ENCODE results near the gene KIF3C. TPM values are rescaled to one million over a fixed set of nuclear protein-coding genes. Genes with fewer than 3 reads are reported as not detected.
"Not testable (repeated sequence)": the region's sequence is repeated elsewhere in the genome, so short reads cannot be mapped to it uniquely, and the experiment has no call there.

KIF3C gene
- total and polyA plus RNA-seq, 12 donors, result 2.8 to 22.8 (median 9.8) TPM

- Histone ChIP-seq H3K36me3 (replicated peaks in 1 of 2) (no peaks in the 10 kb centered on the region), H3K4me1 (replicated peaks in 1 of 2) (no peaks in the 10 kb centered on the region), H3K4me3 (no peak overlapping the region), H3K27ac (no peak overlapping the region), H3K27me3 (no peaks in the 10 kb centered on the region), H3K9me3 (replicated peaks in 1 of 3) (no peaks in the 10 kb centered on the region)
- no peak for DNase-seq
- TF ChIP-seq POLR2A (IDR thresholded peaks at IDR 0.05), result no peak
- no peak for TF ChIP-seq CTCF (IDR thresholded peaks at IDR 0.05)
- WGBS, 4 donors, result 20 to 34% (median 29%) methylated on average over 10 of the region's 10 CpGs
- intact Hi-C loops (cut with DNase I), result no loop called here
These were observed 69.2 kb downstream of the KIF3C start for GRCh38 chr2:25912851-25913695.

- WGBS, 4 donors, result 74 to 85% (median 80%) methylated on average over 3 to 5 of the region's 5 CpGs
- H3K27ac ChIP-seq; H3K27me3 ChIP-seq; DNase-seq; H3K4me1 ChIP-seq (replicated peaks in 1 of 2); H3K4me3 ChIP-seq; H3K36me3 ChIP-seq (replicated peaks in 1 of 2); H3K9me3 ChIP-seq (replicated peaks in 1 of 3); intact Hi-C loops (cut with DNase I): not testable (repeated sequence)
These were observed 72.7 kb downstream of the KIF3C start for GRCh38 chr2:25909574-25909973.

- intact Hi-C loops (cut with DNase I), result no loop called here
- Histone ChIP-seq H3K27ac (no peak overlapping the region), H3K27me3 (no peaks in the 10 kb centered on the region), H3K36me3 (replicated peaks in 1 of 2) (no peaks in the 10 kb centered on the region), H3K9me3 (replicated peaks in 1 of 3) (no peaks in the 10 kb centered on the region), H3K4me3 (no peak overlapping the region), H3K4me1 (replicated peaks in 1 of 2) (no peaks in the 10 kb centered on the region)
- WGBS, 4 donors, result 81 to 95% (median 88%) methylated on average over 2 of the region's 2 CpGs
- TF ChIP-seq POLR2A (IDR thresholded peaks at IDR 0.05), result no peak
- no peak for TF ChIP-seq CTCF (IDR thresholded peaks at IDR 0.05)
- no peak for DNase-seq
These were observed 77.2 kb downstream of the KIF3C start for GRCh38 chr2:25905126-25905525.

GRCh38 chr2:25903216-25903776 is 79.0 kb downstream of the KIF3C start:
- 36 to 49% (median 42%) methylated on average over 4 to 5 of the region's 5 CpGs for WGBS, 4 donors
- Histone ChIP-seq H3K9me3 (replicated peaks in 1 of 3) (no peaks in the 10 kb centered on the region), H3K4me1 (replicated peaks in 1 of 2) (no peaks in the 10 kb centered on the region), H3K27me3 (no peaks in the 10 kb centered on the region), H3K27ac (peak overlapping the region in 3 of 5 donors; percentile 26 to 52 (median 39)), H3K4me3 (no peak overlapping the region), H3K36me3 (replicated peaks in 1 of 2) (no peaks in the 10 kb centered on the region)
- DNase-seq, result peak in 3 of 7 donors; percentile 25 to 33 (median 31)
- intact Hi-C loops (cut with DNase I), result no loop called here
- TF ChIP-seq CTCF (IDR thresholded peaks at IDR 0.05), result no peak
- TF ChIP-seq POLR2A (IDR thresholded peaks at IDR 0.05), result no peak

All from adrenal gland (tissue), 12 donors.